Immature natural killer cell (primary cell): Measurements from ENCODE around the gene PTPN3. TPM values are rescaled to one million over a fixed set of nuclear protein-coding genes. Genes with fewer than 3 reads are reported as not detected.
A peak's percentile ranks its signal among the peaks of the same experiment; 100 is the strongest.

Source experiments
- DNase-seq, 3 donors: peaks; one replicate each; pipeline ENCODE4 v3.0.0; 2022; ENCODE audit warnings: mixed read lengths in 1 of 3
- H3K27ac Mint-ChIP-seq, 6 donors: one replicate each; pipeline ENCODE4 v1.8.0; 2020; ENCODE audit warnings: mixed read lengths in 6 of 6, mild to moderate bottlenecking in 5 of 6, inconsistent platforms in 4 of 6, moderate library complexity in 3 of 6
- H3K27me3 Mint-ChIP-seq, 3 donors: one replicate each; pipeline ENCODE4 v1.8.0; 2020 to 2021; ENCODE audit warnings: low read depth in 3 of 3, mild to moderate bottlenecking in 3 of 3, mixed read lengths in 3 of 3, moderate library complexity in 3 of 3, inconsistent platforms in 1 of 3
- H3K36me3 Mint-ChIP-seq, 3 donors: one replicate each; pipeline ENCODE4 v1.8.0; 2020; ENCODE audit warnings: mixed read lengths in 3 of 3, inconsistent platforms in 2 of 3, mild to moderate bottlenecking in 2 of 3
- H3K4me1 Mint-ChIP-seq, 2 donors: one replicate each; pipeline ENCODE4 v1.8.0; 2020; ENCODE audit warnings: inconsistent platforms in 2 of 2, mild to moderate bottlenecking in 2 of 2, mixed read lengths in 2 of 2, moderate library complexity in 1 of 2
- H3K4me3 Mint-ChIP-seq, 5 donors: one replicate each; pipeline ENCODE4 v1.8.0; 2020; ENCODE audit warnings: mild to moderate bottlenecking in 5 of 5, mixed read lengths in 5 of 5, inconsistent platforms in 3 of 5, moderate library complexity in 3 of 5
- H3K9me3 Mint-ChIP-seq, 6 donors: one replicate each; pipeline ENCODE4 v1.8.0; 2020; ENCODE audit warnings: mild to moderate bottlenecking in 6 of 6, mixed read lengths in 6 of 6, inconsistent platforms in 4 of 6, moderate library complexity in 3 of 6
- polyA plus RNA-seq, 3 donors: library from polyadenylated mRNA; unstranded; fragments of 300-500 nt; fragmentation: Illumina TruSeq; gene quantifications; one replicate each; pipeline ENCODE4 v1.2.3, GENCODE V29; 2021

PTPN3 gene
- polyA plus RNA-seq, 3 donors from 2014 or later = not detected

DNA sequence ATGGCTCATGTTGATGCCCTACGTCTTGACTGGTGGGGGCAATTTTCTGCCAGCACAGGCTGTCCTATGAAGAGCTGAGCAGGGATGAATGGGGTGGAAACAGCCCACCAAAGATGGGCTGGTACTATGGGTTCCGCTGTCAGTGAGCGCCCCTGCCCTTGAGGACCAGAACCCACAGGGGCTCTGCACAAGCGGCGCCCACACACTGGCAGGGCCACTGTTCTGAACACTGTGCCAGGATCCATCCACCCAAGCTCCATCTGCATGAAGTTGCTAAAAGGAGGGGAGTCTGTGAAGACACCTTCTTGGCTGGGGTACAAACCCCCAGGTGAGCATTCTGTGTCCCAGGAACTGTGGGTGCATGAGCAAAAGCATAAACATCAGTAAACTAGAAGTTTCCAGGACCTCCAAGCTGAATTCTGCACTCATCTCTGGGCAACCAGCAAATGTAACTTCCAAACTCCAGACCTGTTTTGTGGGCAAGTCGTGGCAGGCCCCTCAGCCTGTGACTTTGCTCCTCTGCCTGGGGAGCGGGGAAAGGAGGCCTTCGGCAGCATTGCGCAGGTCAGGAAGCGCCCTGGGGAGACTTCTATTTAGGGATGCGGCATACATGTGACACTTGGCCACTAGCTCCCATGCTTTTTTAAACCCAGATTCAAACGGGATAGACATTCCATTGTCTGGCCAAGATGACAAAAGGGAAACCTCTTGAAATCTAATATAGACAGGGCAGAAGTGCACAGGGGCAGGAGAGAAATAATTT, 48.9 kb downstream of the PTPN3 start:
- Mint-ChIP-seq H3K27ac (no peak overlapping the region), H3K4me3 (no peak overlapping the region), H3K27me3 (peaks cover 0 to 3% (median 1%) of the 10 kb centered on the region in 3 donors), H3K36me3 (no peaks in the 10 kb centered on the region), H3K9me3 (peaks cover 0 to 3% (median 0%) of the 10 kb centered on the region in 6 donors), H3K4me1 (no peaks in the 10 kb centered on the region)
- DNase-seq = no peak

DNA sequence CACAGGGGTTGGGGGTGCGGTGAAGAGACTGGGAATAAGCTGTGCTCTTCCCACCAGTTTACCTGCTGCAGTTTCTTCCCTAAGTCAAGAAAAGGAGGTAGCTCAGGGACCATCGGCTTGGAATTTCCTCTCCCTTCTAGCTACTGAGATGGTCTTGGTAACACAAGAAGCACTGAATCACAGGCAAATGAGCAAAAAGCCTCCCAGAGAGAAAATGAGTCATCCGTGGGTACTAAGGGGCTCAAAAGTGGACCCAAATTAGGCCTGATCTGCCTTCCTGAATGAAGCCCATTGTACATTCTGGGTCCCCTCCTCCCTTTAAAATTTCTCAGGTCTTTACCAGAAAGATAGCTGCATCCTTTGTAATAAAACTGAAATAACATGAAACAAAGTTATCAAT, 49.9 kb downstream of the PTPN3 start:
- Mint-ChIP-seq H3K9me3 (no peaks in the 10 kb centered on the region), H3K27ac (no peak overlapping the region), H3K4me1 (no peaks in the 10 kb centered on the region), H3K4me3 (no peak overlapping the region), H3K27me3 (peaks cover 0 to 2% (median 0%) of the 10 kb centered on the region in 3 donors), H3K36me3 (no peaks in the 10 kb centered on the region)
- DNase-seq = no peak

GRCh38 chr9:109447329-109448076, 50.6 kb downstream of the PTPN3 start:
- no peaks in the 10 kb centered on the region for H3K4me1 Mint-ChIP-seq
- H3K27ac Mint-ChIP-seq = no peak overlapping the region
- DNase-seq = no peak

GRCh38 chr9:109444771-109445320, 53.3 kb downstream of the PTPN3 start:
- H3K27me3 Mint-ChIP-seq = peaks cover 0 to 2% (median 0%) of the 10 kb centered on the region in 3 donors

More at GRCh38 chr9:109447329-109448076, 50.6 kb downstream of the PTPN3 start:
- Mint-ChIP-seq H3K27me3 (peaks cover 0 to 2% (median 0%) of the 10 kb centered on the region in 3 donors), H3K36me3 (no peaks in the 10 kb centered on the region), H3K9me3 (no peaks in the 10 kb centered on the region), H3K4me3 (no peak overlapping the region)

DNA sequence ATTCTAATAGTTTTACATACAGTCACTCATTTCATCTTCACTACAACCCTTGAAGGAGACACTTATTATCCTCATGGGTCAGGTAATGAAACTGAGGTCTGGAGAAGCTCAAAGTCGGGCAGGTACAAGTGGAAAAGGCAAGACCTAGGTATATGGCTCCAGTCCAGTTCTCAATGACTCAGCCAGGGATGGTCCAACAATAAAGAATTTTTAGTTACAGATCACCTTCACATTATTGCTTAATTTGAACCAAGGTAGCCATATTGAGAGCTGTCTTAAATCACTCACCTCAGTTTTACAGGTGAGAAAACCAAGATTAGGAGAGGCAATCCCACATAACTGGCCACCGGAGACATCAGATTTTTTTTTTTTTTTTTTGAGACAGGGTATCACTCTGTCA, 55.4 kb downstream of the PTPN3 start:
- H3K9me3 Mint-ChIP-seq = no peaks in the 10 kb centered on the region
- DNase-seq = no peak

More at GRCh38 chr9:109444771-109445320, 53.3 kb downstream of the PTPN3 start:
- DNase-seq = no peak
- no peak overlapping the region for H3K27ac Mint-ChIP-seq
- H3K9me3 Mint-ChIP-seq = no peaks in the 10 kb centered on the region
- H3K4me3 Mint-ChIP-seq = no peak overlapping the region
- H3K4me1 Mint-ChIP-seq = peaks cover 0 to 10% of the 10 kb centered on the region in 2 donors
- H3K36me3 Mint-ChIP-seq = no peaks in the 10 kb centered on the region

DNA sequence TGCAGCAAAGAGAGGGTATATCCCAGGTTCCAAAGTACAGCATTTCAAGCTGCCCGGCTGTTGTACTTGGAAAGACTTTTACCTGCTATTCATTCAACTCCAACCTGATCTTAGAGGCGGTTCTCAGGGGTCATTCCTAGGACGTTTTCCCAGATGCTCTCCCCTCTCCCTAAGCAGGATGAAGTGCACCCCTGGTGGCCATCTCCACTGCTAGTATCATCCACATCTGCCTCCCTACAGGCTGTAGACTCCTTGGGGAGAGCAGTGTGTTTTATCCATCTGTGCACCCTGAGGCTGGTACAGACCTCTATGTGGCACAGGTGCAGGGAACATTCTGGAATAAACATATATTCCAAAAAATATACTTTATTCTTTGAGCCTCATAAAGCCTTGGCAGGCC, 56.8 kb downstream of the PTPN3 start:
- Mint-ChIP-seq H3K4me3 (no peak overlapping the region), H3K27me3 (peaks cover 1 to 4% (median 4%) of the 10 kb centered on the region in 3 donors), H3K27ac (no peak overlapping the region), H3K36me3 (no peaks in the 10 kb centered on the region), H3K9me3 (no peaks in the 10 kb centered on the region), H3K4me1 (peaks cover 0 to 11% of the 10 kb centered on the region in 2 donors)
- no peak for DNase-seq

More for the DNA sequence above, 55.4 kb downstream of the PTPN3 start:
- H3K4me3 Mint-ChIP-seq = no peak overlapping the region
- no peaks in the 10 kb centered on the region for H3K36me3 Mint-ChIP-seq
- H3K27me3 Mint-ChIP-seq = peaks cover 0 to 4% (median 1%) of the 10 kb centered on the region in 3 donors
- H3K27ac Mint-ChIP-seq = no peak overlapping the region
- H3K4me1 Mint-ChIP-seq = peaks cover 0 to 11% of the 10 kb centered on the region in 2 donors

GRCh38 chr9:109440797-109441287, 57.3 kb downstream of the PTPN3 start:
- no peak overlapping the region for H3K4me3 Mint-ChIP-seq
- H3K27ac Mint-ChIP-seq = no peak overlapping the region
- DNase-seq = peak in 1 of 3 donors; percentile 1
- no peaks in the 10 kb centered on the region for H3K36me3 Mint-ChIP-seq
- H3K4me1 Mint-ChIP-seq = peaks cover 0 to 11% of the 10 kb centered on the region in 2 donors
- no peaks in the 10 kb centered on the region for H3K9me3 Mint-ChIP-seq
- H3K27me3 Mint-ChIP-seq = peaks cover 1 to 4% (median 4%) of the 10 kb centered on the region in 3 donors

- no peak overlapping the region for H3K27ac Mint-ChIP-seq
- DNase-seq = no peak
Observed at GRCh38 chr9:109440117-109440515, 58.0 kb downstream of the PTPN3 start.

DNA sequence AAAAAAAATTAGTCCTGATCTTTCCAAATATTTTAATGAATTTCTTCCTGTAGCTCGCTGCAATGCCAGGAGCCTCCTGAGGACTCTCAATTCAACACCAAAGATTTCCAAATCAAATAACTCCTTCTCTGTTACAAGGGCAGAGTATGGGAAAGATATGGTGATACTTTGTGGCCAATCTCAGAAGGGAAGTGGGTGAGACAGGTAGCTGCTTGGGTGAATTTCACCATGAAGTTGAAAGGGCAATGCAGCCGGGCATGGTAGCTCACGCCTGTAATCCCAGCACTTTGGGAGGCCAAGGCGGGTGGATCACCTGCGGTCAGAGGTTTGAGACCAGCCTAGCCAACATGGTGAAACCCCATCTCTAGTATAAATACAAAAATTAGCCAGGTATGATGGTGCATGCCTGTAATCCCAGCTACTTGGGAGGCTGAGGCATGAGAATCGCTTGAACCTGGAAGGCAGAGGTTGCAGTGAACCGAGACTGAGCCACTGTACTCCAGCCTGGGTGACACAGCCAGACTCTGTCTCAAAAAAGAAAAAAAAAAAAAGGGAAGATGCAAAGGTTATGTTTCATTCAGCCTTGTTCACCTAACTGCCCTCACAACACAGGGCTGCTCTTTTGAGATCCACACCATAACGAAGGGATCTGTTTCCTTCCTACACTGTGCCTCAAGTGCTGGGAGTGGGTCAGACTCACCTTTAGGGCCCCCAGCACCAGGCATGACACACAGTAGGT, 58.6 kb downstream of the PTPN3 start:
- peaks cover 0 to 11% of the 10 kb centered on the region in 2 donors for H3K4me1 Mint-ChIP-seq
- no peaks in the 10 kb centered on the region for H3K36me3 Mint-ChIP-seq
- H3K4me3 Mint-ChIP-seq = no peak overlapping the region
- DNase-seq = no peak
- H3K27me3 Mint-ChIP-seq = peaks cover 1 to 8% (median 4%) of the 10 kb centered on the region in 3 donors
- H3K9me3 Mint-ChIP-seq = no peaks in the 10 kb centered on the region
- no peak overlapping the region for H3K27ac Mint-ChIP-seq

More at GRCh38 chr9:109440117-109440515, 58.0 kb downstream of the PTPN3 start:
- H3K36me3 Mint-ChIP-seq = no peaks in the 10 kb centered on the region
- H3K4me1 Mint-ChIP-seq = peaks cover 0 to 11% of the 10 kb centered on the region in 2 donors
- no peaks in the 10 kb centered on the region for H3K9me3 Mint-ChIP-seq
- peaks cover 1 to 4% (median 4%) of the 10 kb centered on the region in 3 donors for H3K27me3 Mint-ChIP-seq
- no peak overlapping the region for H3K4me3 Mint-ChIP-seq

- H3K9me3 Mint-ChIP-seq = no peaks in the 10 kb centered on the region
- no peak overlapping the region for H3K4me3 Mint-ChIP-seq
- peaks cover 1 to 6% (median 5%) of the 10 kb centered on the region in 3 donors for H3K27me3 Mint-ChIP-seq
- no peak for DNase-seq
- no peak overlapping the region for H3K27ac Mint-ChIP-seq
- H3K4me1 Mint-ChIP-seq = peaks cover 0 to 11% of the 10 kb centered on the region in 2 donors
- no peaks in the 10 kb centered on the region for H3K36me3 Mint-ChIP-seq
Observed at GRCh38 chr9:109437286-109437685, 60.8 kb downstream of the PTPN3 start.

DNA sequence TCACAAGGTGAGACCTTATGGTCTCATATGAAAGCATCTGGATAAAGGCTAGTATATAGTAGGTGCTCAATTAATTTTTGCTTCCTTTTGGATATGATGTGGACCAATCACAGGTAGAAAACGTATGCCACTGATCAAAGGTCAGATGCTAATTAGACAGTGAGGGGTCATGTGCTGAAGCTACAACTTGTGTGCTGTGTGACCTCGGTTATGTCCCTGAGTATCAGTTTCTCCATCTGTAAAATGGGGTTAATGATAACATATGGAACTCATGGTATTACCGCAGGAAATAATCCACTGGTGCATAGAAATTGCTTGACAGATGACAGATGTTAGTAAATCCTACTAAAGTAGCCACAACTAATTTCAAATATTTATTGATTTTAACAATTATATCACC, 62.0 kb downstream of the PTPN3 start:
- H3K27me3 Mint-ChIP-seq = peaks cover 1 to 8% (median 6%) of the 10 kb centered on the region in 3 donors
- H3K36me3 Mint-ChIP-seq = no peaks in the 10 kb centered on the region
- peaks cover 0 to 11% of the 10 kb centered on the region in 2 donors for H3K4me1 Mint-ChIP-seq
- no peak for DNase-seq
- H3K27ac Mint-ChIP-seq = no peak overlapping the region
- H3K4me3 Mint-ChIP-seq = no peak overlapping the region
- H3K9me3 Mint-ChIP-seq = no peaks in the 10 kb centered on the region

- no peak overlapping the region for H3K4me3 Mint-ChIP-seq
- H3K27me3 Mint-ChIP-seq = peaks cover 1 to 6% (median 6%) of the 10 kb centered on the region in 3 donors
- H3K4me1 Mint-ChIP-seq = no peaks in the 10 kb centered on the region
- H3K27ac Mint-ChIP-seq = no peak overlapping the region
- no peaks in the 10 kb centered on the region for H3K9me3 Mint-ChIP-seq
- H3K36me3 Mint-ChIP-seq = no peaks in the 10 kb centered on the region
- no peak for DNase-seq
Observed at GRCh38 chr9:109433476-109433875, 64.6 kb downstream of the PTPN3 start.

DNA sequence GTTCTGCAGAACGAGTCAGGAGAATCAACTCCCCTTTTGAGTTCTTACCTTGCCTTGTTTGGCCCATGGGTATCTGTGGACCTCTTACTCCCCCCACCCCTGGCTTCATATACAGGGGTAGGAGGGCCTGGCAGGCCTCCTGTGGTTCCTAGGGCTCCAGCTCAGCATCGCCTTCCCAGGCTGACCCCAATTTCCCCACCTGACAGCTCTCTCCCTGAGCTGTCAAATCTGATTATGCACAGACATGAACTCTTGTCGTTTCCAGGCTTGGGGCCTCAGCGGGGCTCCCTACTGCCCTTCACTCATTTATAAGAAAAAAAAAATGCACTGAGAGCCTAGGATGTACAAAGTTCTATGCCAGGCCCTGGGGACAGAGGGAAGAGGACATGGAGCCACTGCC, 67.9 kb downstream of the PTPN3 start:
- H3K9me3 Mint-ChIP-seq = no peaks in the 10 kb centered on the region
- DNase-seq = no peak
- H3K4me3 Mint-ChIP-seq = no peak overlapping the region
- H3K36me3 Mint-ChIP-seq = no peaks in the 10 kb centered on the region
- no peaks in the 10 kb centered on the region for H3K4me1 Mint-ChIP-seq
- no peak overlapping the region for H3K27ac Mint-ChIP-seq
- peaks cover 1 to 9% (median 6%) of the 10 kb centered on the region in 3 donors for H3K27me3 Mint-ChIP-seq
